HCT116 (cell line): ENCODE data around the gene TCERG1L. TPM values are rescaled to one million over a fixed set of nuclear protein-coding genes. Genes with fewer than 3 reads are reported as not detected.

Experiments
- ATAC-seq: fragments of 200-7000 bp; cut with Tn5 transposase; 2 replicates; pipeline ENCODE4 v1.9.1; 2020; ENCODE audit warnings: mild to moderate bottlenecking, moderate library complexity
- BruUV-seq: library from RNA; stranded (reverse); fragments of 400-500 nt; replicated peaks from 2 replicates; lab custom pipeline; 2021; lab: Mats Ljungman, UMichigan
- CTCF ChIA-PET: fragments of 300-600 bp; sonication (Branson Sonifier 250); formaldehyde crosslinking; loops from one replicate; lab custom pipeline; 2021; ENCODE audit warnings: antibody characterized with exemption; lab: Charles Lee
- POLR2A ChIA-PET: fragments of 300-600, 350-600 bp; sonication (Branson Sonifier 250); formaldehyde crosslinking; loops from one replicate; lab custom pipeline; 2021; ENCODE audit warnings: antibody characterized with exemption; lab: Charles Lee
- RAD21 ChIA-PET, 2 experiments: fragments of 300-600 bp; sonication (Branson Sonifier 250); formaldehyde crosslinking; loops; one replicate each; lab custom pipeline; 2023; ENCODE audit warnings: low total read pairs in 2 of 2; ENCODE audit not compliant: uncharacterized antibody in 2 of 2, unreplicated experiment in 2 of 2, low non-redundant PET in 1 of 2; lab: Charles Lee
- DNase-seq: peaks from one replicate; pipeline ENCODE4 v3.0.0-alpha.2; 2010; ENCODE audit warnings: low read depth, low spot score
- H2AFZ ChIP-seq: fragments of 200-600 bp; shearing (Covaris generic), sonication (generic); 2 replicates; pipeline ENCODE4 v1.6.1; 2017; ENCODE audit warnings: low read depth, mixed run types, mixed read lengths, antibody characterized with exemption, low read length; ENCODE audit not compliant: poor library complexity, severe bottlenecking
- H3K27ac ChIP-seq: 2 replicates; pipeline ENCODE4 v1.5.1; 2012; ENCODE audit warnings: low read depth, low read length
- H3K27me3 ChIP-seq: fragments of 200-600 bp; sonication (generic); 2 replicates; pipeline ENCODE4 v1.6.1; 2016; ENCODE audit warnings: mixed run types, low read length, mixed read lengths; ENCODE audit not compliant: insufficient read depth
- H3K36me3 ChIP-seq, 2 experiments: fragments of 200-500 bp in 1 of 2; fragments of 200-600 bp in 1 of 2; sonication (Bioruptor generic) in 1 of 2; sonication (generic) in 1 of 2; 2 replicates each; pipeline versions ENCODE4 v1.5.1 to v1.6.1; 2014 to 2016; ENCODE audit warnings: low read length in 2 of 2, inconsistent platforms in 1 of 2, mixed read lengths in 1 of 2, mixed run types in 1 of 2; ENCODE audit not compliant: insufficient read depth in 2 of 2, control insufficient read depth in 1 of 2
- H3K4me1 ChIP-seq, 2 experiments: fragments of 200-600 bp in 1 of 2; sonication (generic) in 1 of 2; 2 replicates each; pipeline versions ENCODE4 v1.5.1 to v1.6.1; 2012 to 2017; ENCODE audit warnings: low read length in 2 of 2, inconsistent platforms in 1 of 2, mild to moderate bottlenecking in 1 of 2, mixed read lengths in 1 of 2, mixed run types in 1 of 2, moderate library complexity in 1 of 2; ENCODE audit not compliant: insufficient read depth in 2 of 2, control insufficient read depth in 1 of 2
- H3K4me2 ChIP-seq: fragments of 200-600 bp; sonication (generic); 2 replicates; pipeline ENCODE4 v1.6.1; 2017; ENCODE audit warnings: mixed run types, low read length, mixed read lengths
- H3K4me3 ChIP-seq, 2 experiments: fragments of 200-600 bp in 1 of 2; sonication (generic) in 1 of 2; replicated peaks in 1 of 2; 2 replicates each; pipeline ENCODE4 v1.5.1; 2011 to 2016; ENCODE audit warnings: low read length in 2 of 2, control low read depth in 1 of 2, low read depth in 1 of 2, mild to moderate bottlenecking in 1 of 2, mixed read lengths in 1 of 2, mixed run types in 1 of 2
- H3K79me2 ChIP-seq: fragments of 200-600 bp; sonication (generic); 2 replicates; pipeline ENCODE4 v1.6.1; 2017; ENCODE audit warnings: mild to moderate bottlenecking, mixed run types, low read length, moderate library complexity, mixed read lengths; ENCODE audit not compliant: insufficient read depth
- H3K9ac ChIP-seq: fragments of 200-600 bp; sonication (generic); 2 replicates; pipeline ENCODE4 v1.6.1; 2016; ENCODE audit warnings: low read length, mixed read lengths
- H3K9me2 ChIP-seq: fragments of 200-600 bp; sonication (generic), shearing (Covaris generic); 2 replicates; pipeline ENCODE4 v1.6.1; 2017; ENCODE audit warnings: mixed run types, mild to moderate bottlenecking, moderate library complexity; ENCODE audit not compliant: insufficient read depth
- H3K9me3 ChIP-seq, 2 experiments: fragments of 200-500 bp in 1 of 2; fragments of 200-600 bp in 1 of 2; sonication (Bioruptor generic) in 1 of 2; sonication (generic) in 1 of 2; 2 replicates each; pipeline ENCODE4 v1.6.1; 2014 to 2017; ENCODE audit warnings: low read length in 2 of 2, mixed read lengths in 2 of 2, inconsistent platforms in 1 of 2, low read depth in 1 of 2, mild to moderate bottlenecking in 1 of 2, mixed run types in 1 of 2, moderate library complexity in 1 of 2; ENCODE audit not compliant: control insufficient read depth in 1 of 2, insufficient read depth in 1 of 2
- H4K20me1 ChIP-seq: fragments of 200-600 bp; sonication (generic), shearing (Covaris generic); 2 replicates; pipeline ENCODE4 v1.6.1; 2017; ENCODE audit warnings: mixed run types, mild to moderate bottlenecking, moderate library complexity; ENCODE audit not compliant: insufficient read depth
- CBX3 ChIP-seq: IDR thresholded peaks from 2 replicates; pipeline ENCODE4 v1.6.1; 2012; ENCODE audit warnings: low read depth
- CEBPB ChIP-seq: IDR thresholded peaks from 2 replicates; pipeline ENCODE4 v1.6.1; 2012; ENCODE audit warnings: low read depth
- CTCF ChIP-seq, 3 experiments: fragments of 200-600 bp in 1 of 3; sonication (generic) in 1 of 3; IDR thresholded peaks in 2 of 3; conservative IDR thresholded peaks in 1 of 3; 2 replicates each; pipeline ENCODE4 v1.5.1; 2012 to 2017; ENCODE audit warnings: low read depth in 2 of 3, low read length in 2 of 3, antibody characterized with exemption in 1 of 3, borderline replicate concordance in 1 of 3, control low read depth in 1 of 3, mild to moderate bottlenecking in 1 of 3, mixed read lengths in 1 of 3, mixed run types in 1 of 3, moderate library complexity in 1 of 3; ENCODE audit not compliant: insufficient read depth in 1 of 3
- EGR1 ChIP-seq: IDR thresholded peaks from 2 replicates; pipeline ENCODE4 v1.6.1; 2012; ENCODE audit warnings: low read depth
- ELF1 ChIP-seq: IDR thresholded peaks from 2 replicates; pipeline ENCODE4 v1.6.1; 2012; ENCODE audit warnings: low read depth, borderline replicate concordance
- EZH2 ChIP-seq: fragments of 200-600 bp; sonication (generic); IDR thresholded peaks from 2 replicates; pipeline ENCODE4 v1.6.1; 2017; ENCODE audit warnings: antibody characterized with exemption, mixed run types
- FOSL1 ChIP-seq: IDR thresholded peaks from 2 replicates; pipeline ENCODE4 v1.6.1; 2012; ENCODE audit warnings: low read depth
- JUND ChIP-seq: IDR thresholded peaks from 2 replicates; pipeline ENCODE4 v1.6.1; 2012
- POLR2A ChIP-seq: IDR thresholded peaks from 2 replicates; pipeline ENCODE4 v1.7.0; 2011; ENCODE audit warnings: borderline replicate concordance; ENCODE audit not compliant: insufficient read depth, insufficient read length; ENCODE audit errors: extremely low read depth
- POLR2AphosphoS5 ChIP-seq: IDR thresholded peaks from 2 replicates; pipeline ENCODE4 v1.6.1; 2011; ENCODE audit warnings: mild to moderate bottlenecking, low read depth, low read length, moderate library complexity
- RAD21 ChIP-seq: IDR thresholded peaks from 2 replicates; pipeline ENCODE4 v1.6.1; 2012; ENCODE audit warnings: low read depth, mild to moderate bottlenecking
- SIN3A ChIP-seq: IDR thresholded peaks from 2 replicates; pipeline ENCODE4 v1.6.1; 2012; ENCODE audit warnings: low read depth
- SP1 ChIP-seq: IDR thresholded peaks from 2 replicates; pipeline ENCODE4 v1.6.1; 2012; ENCODE audit warnings: low read depth
- YY1 ChIP-seq: IDR thresholded peaks from 2 replicates; pipeline ENCODE4 v1.6.1; 2011; ENCODE audit warnings: low read length, low read depth, moderate library complexity, mild to moderate bottlenecking; ENCODE audit not compliant: insufficient replicate concordance; ENCODE audit errors: extremely low read depth
- ZFX ChIP-seq: fragments of 450-650 bp; IDR thresholded peaks from 2 replicates; pipeline ENCODE4 v1.6.1; 2017
- ZNF274 ChIP-seq: fragments of 200-500 bp; sonication (Bioruptor generic); IDR thresholded peaks from 2 replicates; pipeline ENCODE4 v1.6.1; 2014; ENCODE audit warnings: mild to moderate bottlenecking, low read depth, low read length, inconsistent platforms
- intact Hi-C: fragments of 100-400 bp; cut with micrococcal nuclease; formaldehyde crosslinking; loops from 2 replicates; pipeline ENCODE4 v1.10.0; 2022
- total RNA-seq: library from RNA; stranded (reverse); gene quantifications from one replicate; pipeline ENCODE4 v1.2.1, GENCODE V29; 2021; ENCODE audit not compliant: unreplicated experiment
- TF ChIP-seq, protein P1 (sequence below): IDR thresholded peaks from 2 replicates; pipeline ENCODE4 v1.6.1; 2011; ENCODE audit warnings: mild to moderate bottlenecking, low read length, moderate library complexity; ENCODE audit not compliant: insufficient replicate concordance; ENCODE audit errors: extremely low read depth
- TF ChIP-seq, protein P2 (sequence below): IDR thresholded peaks from 2 replicates; pipeline ENCODE4 v1.6.1; 2012
- TF ChIP-seq, protein P3 (sequence below): IDR thresholded peaks from 2 replicates; pipeline ENCODE4 v1.6.1; 2012

Gene TCERG1L
- total RNA-seq, 1 experiment from 2014 or later, result not detected

DNA sequence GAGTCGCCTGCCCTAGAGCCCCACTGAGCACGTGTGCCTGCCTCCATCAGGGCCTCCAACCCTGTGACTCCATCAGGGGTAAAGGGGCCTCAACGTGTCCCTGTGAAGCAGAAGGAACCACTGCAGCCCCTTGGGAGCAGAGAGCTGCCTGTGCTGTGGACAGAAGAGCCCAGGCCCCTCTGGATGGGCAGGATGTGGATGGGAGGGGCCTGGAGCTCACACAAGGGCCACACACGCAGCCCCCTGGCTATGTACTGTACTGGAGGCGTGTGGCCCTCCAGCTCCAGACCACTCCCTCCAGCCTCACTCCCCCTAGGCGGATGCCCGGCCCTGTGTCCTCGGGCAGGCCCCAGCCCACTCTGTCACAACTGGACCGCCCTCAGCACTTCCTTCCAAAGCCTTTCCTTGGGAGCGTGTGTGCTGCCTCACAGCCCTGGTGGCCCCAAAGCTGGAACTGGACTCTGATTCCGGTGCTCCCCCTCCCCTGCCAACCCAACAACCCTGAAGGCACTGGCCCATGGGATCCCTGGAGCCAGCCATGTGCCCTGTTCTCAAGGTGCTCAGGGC lies 238.0 kb downstream of the TCERG1L start:
- H3K79me2 ChIP-seq, result no peaks in the 10 kb centered on the region
- no peaks in the 10 kb centered on the region for H3K9me2 ChIP-seq
- TF ChIP-seq, protein P1, sequence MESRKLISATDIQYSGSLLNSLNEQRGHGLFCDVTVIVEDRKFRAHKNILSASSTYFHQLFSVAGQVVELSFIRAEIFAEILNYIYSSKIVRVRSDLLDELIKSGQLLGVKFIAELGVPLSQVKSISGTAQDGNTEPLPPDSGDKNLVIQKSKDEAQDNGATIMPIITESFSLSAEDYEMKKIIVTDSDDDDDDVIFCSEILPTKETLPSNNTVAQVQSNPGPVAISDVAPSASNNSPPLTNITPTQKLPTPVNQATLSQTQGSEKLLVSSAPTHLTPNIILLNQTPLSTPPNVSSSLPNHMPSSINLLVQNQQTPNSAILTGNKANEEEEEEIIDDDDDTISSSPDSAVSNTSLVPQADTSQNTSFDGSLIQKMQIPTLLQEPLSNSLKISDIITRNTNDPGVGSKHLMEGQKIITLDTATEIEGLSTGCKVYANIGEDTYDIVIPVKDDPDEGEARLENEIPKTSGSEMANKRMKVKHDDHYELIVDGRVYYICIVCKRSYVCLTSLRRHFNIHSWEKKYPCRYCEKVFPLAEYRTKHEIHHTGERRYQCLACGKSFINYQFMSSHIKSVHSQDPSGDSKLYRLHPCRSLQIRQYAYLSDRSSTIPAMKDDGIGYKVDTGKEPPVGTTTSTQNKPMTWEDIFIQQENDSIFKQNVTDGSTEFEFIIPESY, result no peak
- TF ChIP-seq ZFX, result no peak
- no peak for TF ChIP-seq SIN3A
- TF ChIP-seq JUND, result no peak
- TF ChIP-seq CTCF (IDR thresholded peaks at IDR 0.05 in 2 of 3, conservative IDR thresholded peaks at IDR 0.05 in 1 of 3; ENCODE audit: borderline replicate concordance in 1 of 3, insufficient read depth in 1 of 3, low read depth in 2 of 3, low read length in 2 of 3), result no peak
- TF ChIP-seq, protein P2, sequence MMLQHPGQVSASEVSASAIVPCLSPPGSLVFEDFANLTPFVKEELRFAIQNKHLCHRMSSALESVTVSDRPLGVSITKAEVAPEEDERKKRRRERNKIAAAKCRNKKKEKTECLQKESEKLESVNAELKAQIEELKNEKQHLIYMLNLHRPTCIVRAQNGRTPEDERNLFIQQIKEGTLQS, result no peak
- TF ChIP-seq, protein P3, sequence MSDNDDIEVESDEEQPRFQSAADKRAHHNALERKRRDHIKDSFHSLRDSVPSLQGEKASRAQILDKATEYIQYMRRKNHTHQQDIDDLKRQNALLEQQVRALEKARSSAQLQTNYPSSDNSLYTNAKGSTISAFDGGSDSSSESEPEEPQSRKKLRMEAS, result no peak
- TF ChIP-seq CEBPB, result no peak
- TF ChIP-seq SP1, result no peak
- no peak for TF ChIP-seq EZH2
- no peak for TF ChIP-seq CBX3
- TF ChIP-seq POLR2AphosphoS5, result no peak
- no peak for TF ChIP-seq ZNF274
- TF ChIP-seq ELF1, result no peak
- TF ChIP-seq RAD21, result no peak
- no peak for TF ChIP-seq POLR2A
- TF ChIP-seq FOSL1, result no peak
- no peak for TF ChIP-seq EGR1
- TF ChIP-seq YY1, result no peak
- TF ChIP-seq, all 23 proteins: peak for 0
- Histone ChIP-seq H3K27ac (no peak overlapping the region), H4K20me1 (no peaks in the 10 kb centered on the region), H3K4me1 (no peaks in the 10 kb centered on the region), H2AFZ (no peak overlapping the region), H3K9me3 (no peaks in the 10 kb centered on the region), H3K4me2 (no peak overlapping the region), H3K27me3 (no peaks in the 10 kb centered on the region), H3K36me3 (no peaks in the 10 kb centered on the region), H3K9ac (no peak overlapping the region), H3K4me3 (no peak overlapping the region)
- POLR2A ChIA-PET, result no interaction called here
- DNase-seq (no peak), ATAC-seq (no peak)
- RAD21 ChIA-PET, result no interaction called here
- intact Hi-C loops, result no loop called here
- CTCF ChIA-PET, result no interaction called here
- BruUV-seq, result no TSS peak
